ENCODE results near the gene DBR1. TPM values are rescaled to one million over a fixed set of nuclear protein-coding genes. Genes with fewer than 3 reads are reported as not detected.

The DBR1 gene
- polyA plus RNA-seq, 5 donors: 17.5 to 23.6 (median 21.1) TPM

DNA sequence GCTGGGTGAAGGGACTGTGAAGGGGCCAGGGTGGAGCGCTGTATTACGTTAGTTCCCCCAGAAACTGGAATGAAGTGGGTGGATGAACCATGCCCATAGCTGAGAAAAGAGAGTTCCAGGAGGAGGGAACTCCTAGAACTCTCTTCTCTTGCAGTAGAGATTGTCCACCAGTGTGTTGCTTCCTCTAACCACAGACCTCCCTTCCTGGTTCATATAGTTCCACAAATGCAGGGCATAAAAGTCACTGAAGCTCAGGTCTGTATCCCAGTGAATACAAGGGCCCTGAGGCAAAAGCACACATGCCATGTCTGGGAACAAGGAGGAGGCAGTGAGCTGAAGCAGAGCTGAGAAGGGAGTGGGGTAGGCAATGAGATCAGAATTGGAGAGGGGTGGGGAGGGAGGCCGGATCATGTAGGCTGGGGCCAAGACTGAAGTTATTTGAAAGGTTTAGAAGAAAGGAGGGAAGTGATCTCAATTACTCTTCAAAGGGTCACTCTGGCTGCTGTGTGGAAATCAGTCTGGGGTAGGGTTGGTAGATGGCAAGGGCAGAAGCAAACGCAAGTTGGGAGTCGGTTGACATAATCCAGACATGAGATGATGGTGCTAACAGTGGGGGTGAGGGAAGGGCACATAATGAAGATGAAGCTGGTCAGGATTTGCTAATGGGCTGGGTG is 49.0 kb downstream of the DBR1 start:
- no peak for DNase-seq

DNA sequence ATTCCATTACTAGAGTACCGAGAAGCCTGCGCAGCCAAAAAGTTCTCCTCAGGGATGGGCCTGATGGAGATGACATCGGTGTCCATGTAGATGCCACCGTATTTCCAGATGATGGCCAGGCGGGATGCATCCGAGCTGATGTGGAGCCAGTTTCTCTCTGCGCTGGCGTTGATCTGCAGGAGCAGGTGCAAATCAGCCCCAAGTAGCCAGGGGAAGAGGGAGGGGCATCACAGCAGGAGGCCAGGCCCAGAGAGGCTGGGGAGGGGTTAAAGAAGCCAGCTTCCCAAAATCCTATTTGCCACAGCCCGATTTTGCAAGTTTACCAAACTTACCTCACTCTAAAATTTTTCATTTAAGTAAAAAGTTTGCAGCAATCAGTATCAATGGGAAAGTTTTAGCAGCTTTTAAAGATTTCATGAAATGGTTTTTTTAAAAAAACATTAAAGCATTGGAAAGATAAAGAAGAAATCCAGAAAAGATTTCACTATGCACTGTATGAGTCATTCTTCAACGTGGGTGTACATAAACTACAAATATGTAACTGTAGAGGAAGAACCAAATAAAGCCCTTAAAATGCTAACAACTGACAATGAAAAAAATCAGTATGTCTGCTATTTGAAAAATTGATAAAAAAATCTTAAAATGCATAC is 49.9 kb downstream of the DBR1 start:
- DNase-seq: no peak

DNA sequence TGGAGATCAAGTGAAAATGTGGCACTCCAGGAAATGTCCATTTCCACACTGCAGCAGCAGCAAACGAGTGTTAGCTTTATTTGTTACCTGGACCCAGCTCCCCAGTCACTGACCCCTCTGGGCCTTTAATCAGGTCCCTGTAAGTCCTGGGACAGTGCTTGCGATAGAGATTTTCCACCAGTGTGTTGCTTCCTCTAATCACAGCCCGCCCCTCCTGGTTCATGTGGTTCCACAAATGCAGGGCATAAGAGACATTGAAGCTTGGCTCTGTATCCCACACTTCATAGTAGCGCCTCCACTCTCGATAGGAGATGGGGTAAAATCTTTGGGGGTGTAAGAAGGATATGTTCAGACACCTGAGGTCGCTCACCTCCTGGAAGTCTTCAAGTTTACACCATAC is 50.5 kb downstream of the DBR1 start:
- DNase-seq: no peak

DNA sequence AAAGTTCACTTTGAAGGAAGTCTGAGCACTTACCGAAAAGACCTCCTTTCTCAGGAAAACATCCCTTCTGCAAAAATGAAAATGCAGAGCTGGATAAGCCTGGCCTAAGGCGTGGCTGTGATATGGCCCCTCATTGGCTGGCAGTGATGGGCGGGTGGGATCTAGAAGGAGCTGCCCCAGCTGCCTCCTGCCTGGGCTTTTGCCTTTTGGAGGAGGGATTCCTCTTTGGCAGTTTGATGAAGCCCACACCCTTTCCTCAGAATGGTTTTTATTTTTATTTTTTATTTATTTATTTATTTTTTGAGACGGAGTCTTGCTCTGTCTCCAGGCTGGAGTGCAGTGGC is 55.3 kb downstream of the DBR1 start:
- DNase-seq: no peak

DNA sequence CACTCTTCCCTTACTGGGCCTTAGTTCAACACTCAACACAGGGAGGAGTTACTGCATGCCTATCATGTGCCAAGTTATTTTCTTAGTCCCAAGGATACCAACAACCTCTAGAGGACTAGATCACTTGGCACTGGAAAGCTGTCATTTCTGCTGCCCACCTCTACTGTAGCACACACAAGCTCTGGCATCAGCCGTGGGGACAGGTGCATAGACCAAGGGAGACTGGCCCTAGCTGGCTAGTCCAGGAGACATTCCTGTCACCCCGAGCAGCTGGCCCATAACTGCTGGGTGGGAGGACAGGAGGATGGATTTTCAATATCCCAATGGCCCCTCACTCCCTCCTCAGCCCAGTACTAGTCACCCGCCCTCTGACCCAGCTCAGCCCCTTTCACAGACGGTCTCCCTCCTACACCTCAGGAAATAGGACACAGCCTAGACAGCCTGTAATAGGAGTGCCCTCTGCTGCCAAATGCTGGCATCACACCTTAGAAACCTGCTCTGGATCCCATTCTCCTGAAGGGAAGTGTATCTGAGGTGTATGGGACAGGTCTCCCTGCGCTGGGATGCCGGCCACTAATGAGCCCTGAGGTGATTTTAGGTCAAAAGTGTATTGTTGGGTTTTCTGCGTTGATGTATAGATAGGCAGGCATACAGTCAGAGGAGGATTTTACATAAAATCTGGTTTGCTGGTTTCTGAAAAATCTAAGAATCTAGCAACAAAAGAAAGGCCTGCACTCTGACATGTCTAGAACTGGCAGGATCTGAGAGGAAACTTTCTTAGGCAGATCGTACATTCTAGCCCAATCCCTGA is 55.9 kb downstream of the DBR1 start:
- peak; percentile 43 to 55 for DNase-seq

DNA sequence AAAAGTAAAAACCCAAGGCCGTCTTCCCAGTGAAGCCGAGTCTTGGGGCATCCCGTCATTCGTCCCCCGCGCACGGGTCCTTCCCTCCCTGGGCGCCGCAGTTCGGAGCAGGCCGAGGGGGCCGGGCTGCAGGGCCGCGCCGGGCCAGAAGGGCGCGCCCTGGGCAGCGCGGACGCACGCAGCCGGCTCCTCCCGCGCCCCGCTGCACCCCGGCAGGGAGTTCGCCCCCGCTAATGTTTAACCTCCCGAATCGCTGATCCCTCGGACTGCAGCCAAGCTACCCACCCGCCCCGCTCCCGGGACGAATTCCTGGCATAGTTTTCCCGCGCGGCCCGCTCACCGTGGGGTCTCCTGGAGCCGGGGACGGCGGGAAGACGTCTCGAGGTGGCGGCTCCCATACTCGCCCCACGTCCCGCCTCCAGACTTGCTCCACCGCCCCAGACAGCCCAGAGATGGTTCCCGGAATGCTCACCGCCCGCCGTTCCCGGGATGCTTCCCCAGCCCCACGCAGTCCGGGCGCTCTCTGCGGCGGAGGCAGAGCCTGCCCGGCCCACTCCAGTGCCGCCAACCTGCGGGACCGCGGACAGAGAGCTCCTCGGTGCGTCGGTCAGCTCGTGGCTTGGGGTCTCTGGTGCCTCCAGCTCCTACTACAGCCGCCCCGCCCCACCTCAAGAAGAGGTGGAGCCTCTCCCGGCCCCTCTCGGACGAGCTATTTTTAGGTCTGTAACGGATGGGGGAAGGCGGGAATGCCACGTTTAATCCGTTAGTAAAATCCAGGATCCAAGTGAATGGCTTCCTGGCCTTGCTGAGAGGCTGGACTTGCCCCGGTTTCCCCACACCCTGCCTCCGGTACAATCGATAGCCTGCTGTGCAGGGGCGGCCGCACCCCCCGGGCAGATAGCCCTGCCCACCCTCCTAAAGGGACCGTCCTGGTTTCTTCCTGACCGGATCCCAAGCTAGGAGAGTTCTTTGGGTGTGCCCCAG is 59.4 kb downstream of the DBR1 start, which contains the start of gene DZIP1L:
DZIP1L (minus strand) TSS at position 621 of the 984 bp plus-strand sequence. CDS start 11,637 bp downstream, outside the sequence.
- peak; percentile 72 to 74 for DNase-seq

DNA sequence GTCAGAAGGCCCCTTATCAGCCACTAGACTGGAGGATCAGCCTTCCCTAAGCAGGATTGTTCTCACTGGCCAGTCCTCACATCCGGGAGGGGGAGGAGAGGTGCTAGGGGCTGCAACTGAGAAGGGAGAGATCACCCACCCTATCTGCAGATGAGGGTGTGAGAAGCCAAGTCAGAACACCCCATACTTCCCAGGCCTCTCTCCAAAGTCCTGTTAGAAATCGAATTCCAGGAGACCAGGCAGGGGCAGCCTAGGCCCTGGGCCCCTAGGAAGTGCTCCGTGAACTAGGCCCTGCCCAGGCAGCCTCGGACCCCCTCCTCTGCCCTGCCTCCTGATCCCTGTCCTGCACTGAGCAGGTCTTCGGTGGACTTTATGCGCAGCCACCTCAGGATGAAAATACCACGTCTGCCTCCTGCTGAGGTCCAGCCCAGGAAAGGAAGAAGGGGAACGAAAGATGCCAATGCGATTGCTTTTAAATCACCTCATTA is 60.2 kb downstream of the DBR1 start:
- peak; percentile 22 to 36 for DNase-seq

DNA sequence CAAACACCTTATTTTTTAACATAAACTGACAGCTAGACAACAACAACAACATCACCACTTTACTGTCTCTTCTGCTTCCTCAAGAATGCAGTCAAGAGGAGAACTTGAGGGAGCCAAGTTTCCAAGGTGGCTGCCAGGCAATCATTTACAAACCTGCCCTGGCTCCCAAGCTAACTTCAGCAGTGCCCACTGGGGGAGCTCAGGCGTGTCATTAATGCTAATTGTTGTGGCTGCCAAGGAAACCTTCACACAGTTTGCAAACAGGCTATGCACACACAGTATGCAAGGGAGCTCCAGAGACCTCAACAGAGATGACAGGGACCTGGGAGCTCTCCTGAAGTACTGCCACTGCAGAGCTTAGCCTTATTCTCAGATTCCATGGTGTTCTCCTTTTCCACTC is 61.4 kb downstream of the DBR1 start:
- no peak for DNase-seq

DNA sequence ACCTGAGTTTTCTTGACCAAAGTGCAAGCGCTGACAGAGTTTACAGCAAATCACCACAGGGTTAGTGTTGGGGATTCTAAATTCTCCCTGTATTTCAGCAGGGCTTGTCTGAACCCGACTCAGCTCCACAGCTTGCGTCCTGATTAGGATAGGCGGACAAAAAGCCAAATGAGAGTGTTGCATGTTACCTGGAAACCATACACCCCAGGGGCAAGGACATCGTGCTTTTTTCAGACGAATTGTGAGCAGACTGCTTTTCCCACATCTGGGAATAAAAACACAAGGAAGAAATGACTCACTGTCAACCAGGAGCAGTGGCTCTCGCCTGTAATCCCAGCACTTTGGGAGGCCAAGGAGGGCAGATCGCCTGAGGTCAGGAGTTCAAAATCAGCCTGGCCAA is 62.4 kb downstream of the DBR1 start:
- no peak for DNase-seq

Other genes with a start within 250 kb of the DBR1 start
- gene CLDN18, start 164.8 kb downstream of the DBR1 start, polyA plus RNA-seq (ENCODE audit: insufficient read depth in 1 of 5, insufficient read length in 5 of 5, low replicate concordance in 1 of 5): 100 to 1,000 TPM in 1 of 5 donors, 10 to 100 TPM in 4; 51.3 to 142 (median 59.9) TPM
- 10 to 100 TPM; 16.1 to 21.8 (median 18.8) TPM for gene DZIP1L, start 59.3 kb downstream of the DBR1 start, polyA plus RNA-seq (ENCODE audit: insufficient read depth in 1 of 5, insufficient read length in 5 of 5, low replicate concordance in 1 of 5)
- gene A4GNT, start 42.5 kb downstream of the DBR1 start, polyA plus RNA-seq (ENCODE audit: insufficient read depth in 1 of 5, insufficient read length in 5 of 5, low replicate concordance in 1 of 5): under 1 TPM; 0.21 to 0.63 (median 0.37) TPM
- 10 to 100 TPM; 37.2 to 59.3 (median 50.3) TPM for gene ARMC8, start 12.4 kb upstream of the DBR1 start, polyA plus RNA-seq (ENCODE audit: insufficient read depth in 1 of 5, insufficient read length in 5 of 5, low replicate concordance in 1 of 5)
- 1 to 10 TPM; 2.3 to 5.6 (median 3.8) TPM for gene NME9, start 154.9 kb upstream of the DBR1 start, polyA plus RNA-seq (ENCODE audit: insufficient read depth in 1 of 5, insufficient read length in 5 of 5, low replicate concordance in 1 of 5)
- 10 to 100 TPM; 19.1 to 24.3 (median 19.5) TPM for gene MRAS, start 173.7 kb upstream of the DBR1 start, polyA plus RNA-seq (ENCODE audit: insufficient read depth in 1 of 5, insufficient read length in 5 of 5, low replicate concordance in 1 of 5)